Measurements from ENCODE around the gene RASL11A.
"Not testable (repeated sequence)": the region's sequence is repeated elsewhere in the genome, so short reads cannot be mapped to it uniquely, and the experiment has no call there.

DNA sequence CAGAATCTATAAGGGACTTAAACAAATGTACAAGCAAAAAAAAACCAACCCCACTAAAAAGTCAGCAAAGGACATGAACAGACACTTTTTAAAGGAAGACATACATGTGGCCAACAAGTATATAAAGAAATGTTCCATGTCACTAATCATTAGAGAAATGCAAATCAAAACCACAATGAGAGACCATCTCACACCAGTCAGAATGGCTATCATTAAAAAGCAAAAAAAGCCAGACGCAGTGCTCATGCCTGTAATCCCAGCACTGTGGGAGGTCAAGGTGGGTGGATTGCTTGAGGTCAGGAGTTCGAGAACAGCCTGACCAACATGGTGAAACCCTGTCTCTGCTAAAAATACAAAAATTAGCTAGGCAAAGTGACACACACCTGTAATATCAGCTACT is 48.5 kb upstream of the RASL11A start:
- TF ChIP-seq CTCF, POLR2A (IDR thresholded peaks at IDR 0.05): not testable (repeated sequence)

All from heart left ventricle (tissue), 13 donors.